Stimulated activated CD4-positive, alpha-beta T cell treated with anti-CD3 and anti-CD28 coated beads, TNF-alpha, amount 100 ng/mL, for 1 hour (primary cell): ENCODE results near the gene DMRT2.

Source experiments
- DNase-seq, 3 donors: peaks; one replicate each; pipeline ENCODE4 v3.0.0-alpha.2; 2020; ENCODE audit warnings: low read depth in 3 of 3, low spot score in 1 of 3

DMRT2 gene

DNA sequence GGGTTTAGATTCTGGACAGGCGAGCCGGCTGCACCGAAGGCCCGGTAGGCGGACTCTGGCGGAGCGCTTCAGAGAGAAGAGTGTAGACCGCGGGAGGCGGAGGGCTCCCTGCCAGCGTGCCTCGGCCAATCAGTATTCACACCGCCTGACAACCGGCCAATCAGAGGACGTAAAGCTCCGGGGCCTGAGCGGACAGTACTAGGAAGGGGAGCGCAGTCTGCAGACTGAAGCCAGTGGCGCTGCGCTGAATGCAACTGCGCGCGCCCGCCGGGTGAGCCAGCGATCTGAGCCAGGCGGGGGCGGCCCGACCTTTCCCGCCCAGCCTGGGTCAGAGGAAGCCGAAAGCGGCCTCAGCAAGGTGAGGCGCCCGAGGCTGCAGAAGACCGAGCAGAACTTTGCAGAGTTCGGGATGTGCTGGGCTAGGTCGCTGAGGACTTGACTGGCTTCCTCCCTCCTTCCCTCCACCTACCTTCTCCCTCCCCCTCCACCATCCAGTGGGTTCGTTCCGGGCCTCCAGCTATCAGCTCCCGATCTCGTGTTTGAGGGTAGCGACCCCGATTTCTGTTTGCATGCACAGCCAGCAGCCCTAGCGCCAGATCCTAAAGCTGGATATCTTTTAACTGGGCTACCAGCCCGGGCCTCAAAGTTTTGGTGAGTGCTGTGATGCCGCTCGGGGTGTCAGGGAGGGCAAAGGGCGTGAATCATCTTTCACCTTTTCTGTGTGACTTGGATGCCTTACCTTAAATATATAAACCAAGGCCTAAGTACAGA lies at the start of gene DMRT2:
Gene DMRT2 (plus strand): TSS at position 233 of the 771 bp plus-strand sequence. CDS start 1,257 bp downstream, outside the sequence.
- no peak for DNase-seq

GRCh38 chr9:1001838-1002237 lies 48.3 kb upstream of the DMRT2 start:
- no peak for DNase-seq

- no peak for DNase-seq
Measured at GRCh38 chr9:1002678-1003077, 47.5 kb upstream of the DMRT2 start.

DNA sequence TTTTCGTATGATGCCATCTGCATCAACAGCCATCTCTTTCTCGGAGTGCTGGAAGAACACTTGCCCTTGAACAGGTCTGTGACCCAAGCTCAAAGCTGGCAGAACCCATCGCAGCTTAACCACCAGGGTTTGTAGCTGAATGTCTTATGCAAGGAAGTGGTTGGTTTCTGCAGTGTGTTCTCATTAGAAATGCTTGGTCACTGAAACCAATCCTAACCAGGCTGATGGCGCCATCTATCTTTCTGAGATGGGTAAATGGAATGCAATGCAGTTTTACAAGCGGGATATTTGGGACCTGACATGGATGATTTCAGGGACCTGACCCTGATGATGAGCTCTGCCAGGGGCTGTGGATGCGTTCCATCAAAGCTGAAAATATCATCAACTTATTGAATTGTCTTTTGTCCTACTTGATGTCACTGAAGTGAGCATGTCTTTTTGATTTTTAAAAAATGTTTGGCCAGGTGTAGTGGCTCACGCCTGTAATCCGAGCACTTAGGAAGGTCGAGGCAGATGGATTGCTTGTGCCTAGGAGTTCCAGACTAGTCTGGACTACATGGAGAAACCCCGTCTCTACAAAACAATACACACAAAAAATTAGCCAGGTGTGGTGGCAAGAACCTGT lies 45.0 kb upstream of the DMRT2 start:
- DNase-seq, result no peak

GRCh38 chr9:1007312-1007711 lies 42.8 kb upstream of the DMRT2 start:
- DNase-seq, result no peak

- no peak for DNase-seq
Measured at GRCh38 chr9:1008216-1008615, 41.9 kb upstream of the DMRT2 start.

DNA sequence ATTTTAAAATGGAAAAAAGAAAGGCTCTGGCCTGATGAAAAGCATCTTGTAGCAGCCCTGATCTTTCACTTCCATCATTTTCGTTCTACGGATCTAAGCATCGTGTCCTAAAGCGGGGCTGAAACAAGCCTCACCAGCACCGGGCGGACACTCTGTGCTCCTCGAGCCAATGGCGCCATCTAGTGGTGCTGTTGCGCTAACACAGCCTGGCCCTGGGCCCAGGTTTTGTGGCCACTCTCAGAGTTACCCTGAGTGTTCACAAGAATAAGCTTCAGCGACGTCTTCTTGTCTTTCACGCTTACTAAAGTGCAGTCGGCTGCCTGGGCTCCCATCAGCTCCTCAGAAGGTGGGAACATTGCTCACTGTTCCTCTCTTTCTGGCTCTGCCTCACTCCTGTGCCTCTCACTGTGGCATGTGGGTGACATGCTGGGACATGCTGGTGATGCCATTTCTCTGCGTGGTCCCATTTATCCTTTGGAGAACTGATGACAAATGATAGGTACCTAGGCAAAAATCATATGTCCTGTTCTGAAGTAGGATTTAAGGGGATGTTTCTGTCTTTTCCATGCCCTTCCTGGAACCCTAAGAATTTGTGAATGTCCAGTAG lies 41.0 kb upstream of the DMRT2 start:
- peak; percentile 8 to 66 (median 11) for DNase-seq

- DNase-seq, result no peak
Measured at GRCh38 chr9:1013021-1013420, 37.1 kb upstream of the DMRT2 start.

GRCh38 chr9:1014225-1014624 lies 35.9 kb upstream of the DMRT2 start:
- no peak for DNase-seq

- DNase-seq, result no peak
Measured at GRCh38 chr9:1014640-1015039, 35.5 kb upstream of the DMRT2 start.

GRCh38 chr9:1018121-1018520 lies 32.0 kb upstream of the DMRT2 start:
- no peak for DNase-seq

- DNase-seq, result no peak
Measured at GRCh38 chr9:1024112-1024511, 26.0 kb upstream of the DMRT2 start.

DNA sequence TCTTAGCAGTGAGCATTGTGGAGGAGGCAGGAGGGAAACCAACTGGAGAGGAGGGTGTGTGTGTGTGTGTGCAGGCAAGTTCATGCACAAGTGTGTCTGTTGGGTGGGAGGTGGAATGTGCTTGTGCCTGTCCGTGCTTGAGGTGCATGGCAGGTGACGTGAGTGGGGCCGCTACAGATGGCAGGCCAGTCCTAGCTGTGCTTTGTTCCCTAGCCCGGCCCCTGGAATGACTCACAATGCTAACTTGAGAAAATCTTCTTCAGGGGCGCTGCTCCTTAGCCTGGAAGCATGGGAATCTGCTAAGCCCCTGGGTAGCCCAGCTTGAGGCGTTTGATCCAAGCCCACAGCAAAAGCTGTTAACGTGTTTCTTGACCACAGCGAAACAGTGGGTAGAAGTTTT lies 25.0 kb upstream of the DMRT2 start:
- no peak for DNase-seq

- DNase-seq, result no peak
Measured at GRCh38 chr9:1026219-1026618, 23.9 kb upstream of the DMRT2 start.

- no peak for DNase-seq
Measured at GRCh38 chr9:1028501-1029190, 21.5 kb upstream of the DMRT2 start.

- no peak for DNase-seq
Measured at GRCh38 chr9:1031951-1032601, 18.1 kb upstream of the DMRT2 start.

- no peak for DNase-seq
Measured at GRCh38 chr9:1034271-1034670, 15.9 kb upstream of the DMRT2 start.

DNA sequence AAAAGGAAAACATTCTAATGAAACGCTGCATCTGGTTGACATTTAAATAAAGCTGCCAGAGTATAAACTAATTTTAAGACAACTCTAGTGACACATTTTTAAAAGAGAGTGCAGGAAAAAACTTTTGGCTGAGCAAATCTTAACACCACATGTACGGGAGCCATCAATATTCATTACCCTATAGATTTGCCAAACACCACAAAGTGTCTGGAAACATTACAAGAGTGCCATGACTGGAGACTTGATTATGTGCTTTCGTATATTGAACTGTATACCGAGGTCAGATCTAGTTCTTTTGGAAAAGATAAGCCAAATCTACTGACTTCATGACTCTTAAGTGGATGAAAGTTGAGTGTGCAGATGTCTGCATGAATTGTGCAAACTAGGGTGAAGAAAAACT lies 10.6 kb upstream of the DMRT2 start:
- DNase-seq, result no peak

DNA sequence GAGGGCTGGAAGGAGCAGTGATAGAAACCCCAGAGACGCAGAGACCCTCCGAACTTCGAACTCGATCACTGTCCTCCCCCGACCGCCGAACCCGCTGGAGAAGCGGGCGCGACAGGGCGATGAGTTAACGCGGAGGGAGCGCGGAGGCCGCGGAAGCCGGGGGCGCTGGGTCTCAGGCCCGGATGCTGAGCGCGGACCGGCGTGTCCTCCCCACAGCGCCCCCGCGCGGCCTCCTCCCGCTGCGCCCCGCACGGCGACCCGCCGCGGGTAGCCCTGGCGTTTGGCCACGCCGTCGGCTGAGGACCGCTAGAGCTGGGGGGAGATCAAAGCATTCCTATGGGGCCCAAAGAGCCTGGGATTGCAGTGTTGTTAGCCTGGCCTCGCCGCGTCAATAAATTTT lies 7.7 kb upstream of the DMRT2 start:
- DNase-seq, result no peak

GRCh38 chr9:1044643-1045042 lies 5.5 kb upstream of the DMRT2 start:
- no peak for DNase-seq
